HG03571 (cell line): ENCODE measurements around the gene CLEC17A.

Experiments
- ATAC-seq: cut with Tn5 transposase; IDR thresholded peaks from one replicate; pipeline ENCODE4 v1.9.1; 2021; ENCODE audit not compliant: unreplicated experiment

CLEC17A gene

DNA sequence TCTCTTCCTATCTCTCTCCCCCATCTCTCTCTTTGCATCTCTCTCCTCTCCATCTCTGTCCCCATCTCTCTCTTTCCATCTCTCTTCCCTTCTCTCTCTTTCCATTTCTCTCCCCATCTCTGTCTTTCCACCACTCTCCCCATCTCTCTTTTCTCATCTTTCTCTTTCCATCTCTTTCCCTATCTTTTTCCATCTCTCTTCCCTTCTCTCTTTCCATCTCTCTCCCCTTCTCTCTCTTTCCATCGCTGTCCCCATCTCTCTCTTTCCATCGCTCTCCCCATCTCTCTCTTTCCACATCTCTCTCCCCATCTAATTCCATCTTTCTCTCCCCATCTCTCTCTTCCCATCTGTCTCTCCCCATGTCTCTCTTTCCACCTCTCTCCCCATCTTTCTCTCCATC, 67.3 kb downstream of the CLEC17A start:
- ATAC-seq: no peak

DNA sequence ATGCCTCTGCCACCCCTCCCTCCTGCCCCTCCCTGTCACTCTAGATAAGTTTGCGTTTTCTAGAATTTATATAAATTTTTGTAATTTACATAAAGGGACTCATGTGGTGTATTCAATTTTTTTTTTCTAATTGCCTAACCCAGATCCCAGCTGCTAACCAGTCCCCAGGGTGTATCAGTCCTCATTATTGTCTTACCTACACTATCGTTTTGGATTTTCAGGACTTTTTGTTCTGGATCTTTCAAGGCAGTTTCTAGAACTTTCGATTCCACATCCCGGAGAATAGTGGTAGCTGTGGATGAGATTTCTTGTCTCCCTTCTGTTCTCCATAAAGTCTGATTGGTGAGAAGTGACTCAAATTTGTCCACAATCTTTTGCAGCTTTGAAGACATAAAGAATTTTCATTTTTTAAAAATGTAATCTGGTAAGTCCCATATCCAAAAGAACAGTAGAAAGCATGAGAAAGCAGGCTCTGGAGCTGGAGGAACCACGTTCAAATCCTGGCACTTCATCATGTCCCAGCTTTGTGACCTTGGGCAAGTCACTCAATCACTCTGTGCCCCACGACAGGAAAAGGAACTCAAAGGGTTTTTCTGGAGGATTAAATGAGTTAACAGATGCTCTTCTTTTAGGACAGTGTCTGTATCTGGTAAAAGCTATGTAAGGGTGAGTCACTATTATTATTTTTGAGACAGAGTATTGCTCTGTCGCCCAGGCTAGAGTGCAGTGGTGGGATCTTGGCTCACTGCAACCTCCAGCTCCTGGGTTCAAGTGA, 72.1 kb downstream of the CLEC17A start:
- ATAC-seq: no peak

DNA sequence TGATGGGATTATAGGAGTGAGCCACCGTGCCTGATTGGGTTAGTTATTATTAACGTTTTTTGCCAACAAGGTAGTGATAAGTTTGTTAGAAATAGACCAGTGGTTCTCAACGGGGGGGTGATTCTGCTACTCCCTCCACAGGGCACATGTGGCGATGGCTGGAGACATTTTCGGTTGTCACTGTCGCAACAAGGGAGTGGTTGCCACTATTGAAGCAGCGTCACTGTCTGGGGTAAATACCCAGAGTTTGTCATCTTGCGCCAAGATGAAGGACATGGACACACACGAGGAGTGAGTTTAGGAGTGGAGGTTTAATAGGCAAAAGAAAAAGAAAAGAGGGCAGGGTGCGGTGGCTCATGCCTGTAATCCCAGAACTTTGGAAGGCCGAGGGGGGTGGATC, 72.8 kb downstream of the CLEC17A start:
- ATAC-seq: no peak

DNA sequence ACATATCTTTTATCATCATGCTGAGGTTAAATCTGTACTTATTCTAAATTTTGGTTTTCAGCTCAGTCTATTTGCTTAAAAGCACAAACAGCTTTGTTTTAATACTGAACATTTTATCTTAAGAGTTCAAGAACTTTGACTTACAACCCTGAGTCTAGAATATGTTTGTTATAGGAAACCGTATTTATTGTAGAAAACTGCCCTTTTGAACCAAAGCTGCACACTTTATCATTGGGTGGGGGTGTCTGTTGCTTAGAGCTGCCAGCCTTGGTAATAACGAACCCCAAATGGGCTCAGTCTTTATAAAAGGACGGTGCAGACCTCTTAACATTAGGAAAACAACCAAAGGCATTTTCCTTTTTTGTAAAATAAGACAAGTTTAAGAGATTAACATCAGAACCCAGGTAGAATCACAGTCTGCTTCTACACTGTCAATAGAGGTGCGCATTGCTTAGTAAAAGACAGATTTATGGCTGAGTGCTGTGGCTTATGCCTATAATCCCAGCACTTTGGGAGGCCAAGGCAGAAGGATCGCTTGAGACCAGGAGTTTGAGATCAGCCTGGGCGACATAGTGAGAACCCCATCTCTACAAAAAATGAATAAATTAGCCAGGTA, 77.1 kb downstream of the CLEC17A start:
- ATAC-seq: no peak

DNA sequence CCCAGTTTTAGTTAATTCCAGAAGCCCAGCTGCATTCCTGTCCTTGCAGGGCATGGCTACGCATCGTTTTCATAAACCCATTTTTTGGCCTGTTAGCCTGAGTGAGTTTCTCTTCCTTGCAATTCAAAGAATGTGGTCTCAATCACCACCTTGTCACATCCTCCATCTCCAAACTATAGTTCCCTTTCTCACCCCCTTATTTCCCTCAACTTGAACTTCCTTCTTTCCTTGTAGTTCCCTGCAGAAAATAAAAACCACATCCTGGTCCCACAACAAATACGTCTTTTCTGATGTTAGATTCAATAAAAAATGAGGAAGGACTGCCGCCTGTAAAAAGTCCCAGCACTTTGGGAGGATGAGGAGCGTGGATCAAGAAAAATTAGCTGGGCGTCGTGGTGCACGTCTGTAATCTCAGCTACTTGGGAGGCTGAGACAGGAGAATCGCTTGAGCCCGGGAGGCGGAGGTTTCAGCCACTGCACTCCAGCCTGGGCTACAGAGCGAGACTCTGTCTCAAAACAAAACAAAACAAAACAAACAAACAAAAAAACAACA, 78.6 kb downstream of the CLEC17A start:
- no peak for ATAC-seq
